Subcutaneous abdominal adipose tissue (tissue), 5 donors: ENCODE measurements around the gene CYTH1.
A peak's percentile ranks its signal among the peaks of the same experiment; 100 is the strongest.

Experiments used
- H3K27ac ChIP-seq: one replicate; pipeline ENCODE4 v1.7.0; 2013; ENCODE audit warnings: low read depth, mild to moderate bottlenecking, inconsistent platforms, low read length, moderate library complexity
- H3K27me3 ChIP-seq, 5 donors: one replicate each; pipeline ENCODE4 v1.7.0; 2013; ENCODE audit warnings: low read length in 5 of 5, inconsistent platforms in 1 of 5; ENCODE audit not compliant: control insufficient read depth in 5 of 5, insufficient read depth in 4 of 5
- H3K36me3 ChIP-seq, 5 donors: one replicate each; pipeline ENCODE4 v1.7.0; 2013; ENCODE audit warnings: low read length in 5 of 5; ENCODE audit not compliant: control insufficient read depth in 5 of 5, insufficient read depth in 5 of 5
- H3K4me1 ChIP-seq, 5 donors: one replicate each; pipeline ENCODE4 v1.7.0; 2013; ENCODE audit warnings: low read length in 5 of 5, mild to moderate bottlenecking in 3 of 5, moderate library complexity in 1 of 5; ENCODE audit not compliant: control insufficient read depth in 5 of 5, insufficient read depth in 5 of 5
- H3K4me3 ChIP-seq, 5 donors: one replicate each; pipeline ENCODE4 v1.7.0; 2013; ENCODE audit warnings: low read length in 5 of 5, low read depth in 1 of 5
- H3K9ac ChIP-seq, 5 donors: one replicate each; pipeline ENCODE4 v1.7.0; 2013; ENCODE audit warnings: low read length in 5 of 5, mild to moderate bottlenecking in 4 of 5, moderate library complexity in 3 of 5
- H3K9me3 ChIP-seq, 5 donors: one replicate each; pipeline ENCODE4 v1.7.0; 2013; ENCODE audit warnings: low read length in 5 of 5; ENCODE audit not compliant: control insufficient read depth in 5 of 5
- donor health status: healthy.
- donor health status: healthy.
- donor health status: healthy.
- donor health status: healthy.
- donor health status: healthy.

Gene CYTH1

GRCh38 chr17:78766225-78766624 lies 15.8 kb downstream of the CYTH1 start:
- Histone ChIP-seq H3K27me3 (no peaks in the 10 kb centered on the region), H3K4me3 (no peak overlapping the region), H3K4me1 (peaks cover 2 to 60% (median 39%) of the 10 kb centered on the region in 5 donors), H3K9me3 (no peaks in the 10 kb centered on the region), H3K9ac (no peak overlapping the region), H3K36me3 (no peaks in the 10 kb centered on the region), H3K27ac (no peak overlapping the region)

GRCh38 chr17:78765821-78766220 lies 16.3 kb downstream of the CYTH1 start:
- Histone ChIP-seq H3K4me1 (peaks cover 2 to 64% (median 39%) of the 10 kb centered on the region in 5 donors), H3K9me3 (no peaks in the 10 kb centered on the region), H3K4me3 (no peak overlapping the region), H3K9ac (no peak overlapping the region), H3K27me3 (no peaks in the 10 kb centered on the region), H3K27ac (no peak overlapping the region), H3K36me3 (no peaks in the 10 kb centered on the region)

GRCh38 chr17:78764871-78765270 lies 17.2 kb downstream of the CYTH1 start:
- Histone ChIP-seq H3K36me3 (no peaks in the 10 kb centered on the region), H3K9me3 (no peaks in the 10 kb centered on the region), H3K9ac (no peak overlapping the region), H3K4me1 (peaks cover 3 to 66% (median 39%) of the 10 kb centered on the region in 5 donors), H3K4me3 (no peak overlapping the region), H3K27me3 (no peaks in the 10 kb centered on the region), H3K27ac (no peak overlapping the region)

GRCh38 chr17:78763561-78763960 lies 18.5 kb downstream of the CYTH1 start:
- Histone ChIP-seq H3K27ac (no peak overlapping the region), H3K27me3 (no peaks in the 10 kb centered on the region), H3K9ac (no peak overlapping the region), H3K4me1 (peaks cover 6 to 69% (median 37%) of the 10 kb centered on the region in 5 donors), H3K9me3 (no peaks in the 10 kb centered on the region), H3K4me3 (no peak overlapping the region), H3K36me3 (no peaks in the 10 kb centered on the region)

- no peaks in the 10 kb centered on the region for H3K9me3 ChIP-seq
- H3K9ac ChIP-seq, result no peak overlapping the region
- H3K4me3 ChIP-seq, result no peak overlapping the region
- H3K27ac ChIP-seq, result no peak overlapping the region
- no peaks in the 10 kb centered on the region for H3K36me3 ChIP-seq
- no peaks in the 10 kb centered on the region for H3K27me3 ChIP-seq
- peaks cover 4 to 68% (median 36%) of the 10 kb centered on the region in 5 donors for H3K4me1 ChIP-seq
Measured at GRCh38 chr17:78761789-78762406, 20.2 kb downstream of the CYTH1 start.

- no peaks in the 10 kb centered on the region for H3K9me3 ChIP-seq
- H3K4me3 ChIP-seq, result no peak overlapping the region
- peaks cover 4 to 55% (median 29%) of the 10 kb centered on the region in 5 donors for H3K4me1 ChIP-seq
- H3K27me3 ChIP-seq, result no peaks in the 10 kb centered on the region
- H3K36me3 ChIP-seq, result no peaks in the 10 kb centered on the region
- no peak overlapping the region for H3K27ac ChIP-seq
- H3K9ac ChIP-seq, result no peak overlapping the region
Measured at GRCh38 chr17:78759969-78760352, 22.1 kb downstream of the CYTH1 start.

GRCh38 chr17:78759203-78759968 lies 22.7 kb downstream of the CYTH1 start:
- Histone ChIP-seq H3K4me1 (peaks cover 4 to 49% (median 23%) of the 10 kb centered on the region in 5 donors), H3K36me3 (no peaks in the 10 kb centered on the region), H3K4me3 (no peak overlapping the region), H3K9me3 (no peaks in the 10 kb centered on the region), H3K27ac (peak overlapping the region; percentile 49), H3K9ac (no peak overlapping the region), H3K27me3 (no peaks in the 10 kb centered on the region)

GRCh38 chr17:78753316-78754250 lies 28.5 kb downstream of the CYTH1 start:
- H3K4me3 ChIP-seq, result no peak overlapping the region
- H3K27ac ChIP-seq, result no peak overlapping the region
- H3K4me1 ChIP-seq, result peaks cover 0 to 39% (median 15%) of the 10 kb centered on the region in 5 donors
- H3K36me3 ChIP-seq, result no peaks in the 10 kb centered on the region
- H3K27me3 ChIP-seq, result no peaks in the 10 kb centered on the region
- no peak overlapping the region for H3K9ac ChIP-seq
- H3K9me3 ChIP-seq, result no peaks in the 10 kb centered on the region

GRCh38 chr17:78751447-78752161 lies 30.5 kb downstream of the CYTH1 start:
- H3K27ac ChIP-seq, result no peak overlapping the region
- H3K4me3 ChIP-seq, result no peak overlapping the region
- no peaks in the 10 kb centered on the region for H3K36me3 ChIP-seq
- H3K27me3 ChIP-seq, result no peaks in the 10 kb centered on the region
- H3K4me1 ChIP-seq, result peaks cover 0 to 44% (median 25%) of the 10 kb centered on the region in 5 donors
- H3K9ac ChIP-seq, result no peak overlapping the region
- H3K9me3 ChIP-seq, result no peaks in the 10 kb centered on the region
